ENCODE results near the gene ATF6. TPM values are rescaled to one million over a fixed set of nuclear protein-coding genes. Genes with fewer than 3 reads are reported as not detected.

ATF6 gene
- total RNA-seq, 4 donors from 2014 or later = 13.4 to 24.8 (median 17.6) TPM

GRCh38 chr1:161886589-161886988 is 120.5 kb downstream of the ATF6 start:
- no peak for DNase-seq
- peaks cover 0 to 41% (median 0%) of the 10 kb centered on the region in 3 donors for H3K36me3 ChIP-seq
- H3K27ac ChIP-seq = no peak overlapping the region
- H3K4me1 ChIP-seq = peaks cover 0 to 11% (median 0%) of the 10 kb centered on the region in 3 donors
- intact Hi-C loops (cut with DNase I) = no loop called here
- no peak for TF ChIP-seq CTCF (IDR thresholded peaks at IDR 0.05)
- TF ChIP-seq POLR2A (IDR thresholded peaks at IDR 0.05) = no peak
- no peaks in the 10 kb centered on the region for H3K27me3 ChIP-seq
- no peak overlapping the region for H3K4me3 ChIP-seq
- no peaks in the 10 kb centered on the region for H3K9me3 ChIP-seq
- 100% methylated on average over 5 of the region's 5 CpGs for WGBS, 2 donors

- peaks cover 0 to 11% (median 0%) of the 10 kb centered on the region in 3 donors for H3K4me1 ChIP-seq
- H3K4me3 ChIP-seq = no peak overlapping the region
- H3K9me3 ChIP-seq = no peaks in the 10 kb centered on the region
- WGBS, 2 donors = 68 to 78% methylated on average over 3 of the region's 3 CpGs
- TF ChIP-seq CTCF (IDR thresholded peaks at IDR 0.05) (no peak), POLR2A (IDR thresholded peaks at IDR 0.05) (no peak)
- no peaks in the 10 kb centered on the region for H3K27me3 ChIP-seq
- no peak for DNase-seq
- H3K36me3 ChIP-seq = peaks cover 0 to 45% (median 0%) of the 10 kb centered on the region in 3 donors
- H3K27ac ChIP-seq = no peak overlapping the region
- intact Hi-C loops (cut with DNase I) = no loop called here
These were observed 121.7 kb downstream of the ATF6 start for GRCh38 chr1:161887730-161888287.

DNA sequence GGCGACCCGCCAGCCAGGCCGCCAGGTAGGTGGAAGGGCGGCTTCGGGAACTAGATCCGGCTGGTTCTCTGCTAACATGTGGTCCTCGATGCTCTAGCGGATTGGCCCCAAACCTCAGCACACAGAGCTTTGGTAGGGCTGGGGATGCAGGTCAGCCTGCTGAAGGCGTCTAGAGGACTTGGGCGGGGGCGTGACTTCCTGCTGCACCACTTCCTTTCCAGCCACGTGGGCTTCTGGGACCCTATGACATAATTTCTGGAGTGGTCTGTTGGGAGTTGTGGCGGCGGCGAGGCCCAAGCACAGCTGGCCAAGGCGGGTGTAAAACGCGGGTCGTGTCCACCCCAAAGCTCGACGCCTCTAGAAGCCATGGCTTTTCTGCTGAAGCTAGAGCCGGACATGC is 124.5 kb downstream of the ATF6 start:
- TF ChIP-seq POLR2A (IDR thresholded peaks at IDR 0.05) (no peak), CTCF (IDR thresholded peaks at IDR 0.05) (no peak)
- no peak overlapping the region for H3K27ac ChIP-seq
- H3K4me1 ChIP-seq = peaks cover 0 to under 1% (median 0%) of the 10 kb centered on the region in 3 donors
- no peak for DNase-seq
- no peak overlapping the region for H3K4me3 ChIP-seq
- H3K36me3 ChIP-seq = peaks cover 0 to 45% (median 0%) of the 10 kb centered on the region in 3 donors
- intact Hi-C loops (cut with DNase I) = no loop called here
- H3K27me3 ChIP-seq = no peaks in the 10 kb centered on the region
- H3K9me3 ChIP-seq = no peaks in the 10 kb centered on the region
- WGBS, 2 donors = 92 to 100% methylated on average over 5 to 21 of the region's 22 CpGs

GRCh38 chr1:161899091-161899490 is 133.0 kb downstream of the ATF6 start:
- no peak for TF ChIP-seq CTCF (IDR thresholded peaks at IDR 0.05)
- no peak for TF ChIP-seq POLR2A (IDR thresholded peaks at IDR 0.05)
- H3K27ac ChIP-seq = no peak overlapping the region
- no peaks in the 10 kb centered on the region for H3K4me1 ChIP-seq
- WGBS, 2 donors = 84 to 87% methylated on average over 2 of the region's 2 CpGs
- H3K4me3 ChIP-seq = no peak overlapping the region
- H3K9me3 ChIP-seq = no peaks in the 10 kb centered on the region
- DNase-seq = no peak
- no peaks in the 10 kb centered on the region for H3K27me3 ChIP-seq
- intact Hi-C loops (cut with DNase I) = no loop called here
- no peaks in the 10 kb centered on the region for H3K36me3 ChIP-seq

- WGBS, 2 donors = 89 to 93% methylated on average over 5 of the region's 5 CpGs
- intact Hi-C loops (cut with DNase I) = no loop called here
These were observed 134.0 kb downstream of the ATF6 start for GRCh38 chr1:161900160-161900559.

More at GRCh38 chr1:161900160-161900559, 134.0 kb downstream of the ATF6 start:
- no peak overlapping the region for H3K4me3 ChIP-seq
- no peaks in the 10 kb centered on the region for H3K36me3 ChIP-seq
- no peaks in the 10 kb centered on the region for H3K4me1 ChIP-seq
- H3K9me3 ChIP-seq = no peaks in the 10 kb centered on the region
- no peaks in the 10 kb centered on the region for H3K27me3 ChIP-seq
- no peak for TF ChIP-seq POLR2A (IDR thresholded peaks at IDR 0.05)
- no peak for TF ChIP-seq CTCF (IDR thresholded peaks at IDR 0.05)
- H3K27ac ChIP-seq = no peak overlapping the region
- no peak for DNase-seq
